HEK293 (cell line): Measurements from ENCODE around the gene ATG12.
A peak's percentile ranks its signal among the peaks of the same experiment; 100 is the strongest.

Source experiments
- GFI1B ChIP-seq: fragments of 450-650 bp; formaldehyde crosslinking; IDR thresholded peaks from 2 replicates; pipeline ENCODE4 v1.5.1; 2016; ENCODE audit warnings: missing biosample characterization, missing genetic modification characterization
- GLIS1 ChIP-seq: fragments of 450-650 bp; formaldehyde crosslinking; IDR thresholded peaks from 2 replicates; pipeline ENCODE4 v1.5.1; 2016; ENCODE audit warnings: missing biosample characterization, missing genetic modification characterization
- HOXC10 ChIP-seq: sonication (generic); formaldehyde crosslinking; IDR thresholded peaks from 2 replicates; pipeline ENCODE4 v1.8.1; 2023; ENCODE audit warnings: mild to moderate bottlenecking, missing genetic modification reagents
- KLF7 ChIP-seq: fragments of 450-650 bp; formaldehyde crosslinking; IDR thresholded peaks from 2 replicates; pipeline ENCODE4 v1.5.1; 2016; ENCODE audit warnings: missing biosample characterization, missing genetic modification characterization, borderline replicate concordance
- PRDM10 ChIP-seq: fragments of 450-650 bp; formaldehyde crosslinking; IDR thresholded peaks from 2 replicates; pipeline ENCODE4 v1.5.1; 2016; ENCODE audit warnings: missing biosample characterization, missing genetic modification characterization
- PRDM6 ChIP-seq: fragments of 450-650 bp; formaldehyde crosslinking; IDR thresholded peaks from 2 replicates; pipeline ENCODE4 v1.5.1; 2017; ENCODE audit warnings: missing biosample characterization, missing genetic modification characterization
- REST ChIP-seq: fragments of 450-650 bp; formaldehyde crosslinking; IDR thresholded peaks from 2 replicates; pipeline ENCODE4 v1.5.1; 2016; ENCODE audit warnings: missing biosample characterization, missing genetic modification characterization
- SCRT2 ChIP-seq: fragments of 450-650 bp; formaldehyde crosslinking; IDR thresholded peaks from 2 replicates; pipeline ENCODE4 v1.5.1; 2016; ENCODE audit warnings: missing biosample characterization, missing genetic modification characterization
- SP2 ChIP-seq: fragments of 450-650 bp; formaldehyde crosslinking; IDR thresholded peaks from 2 replicates; pipeline ENCODE4 v1.5.1; 2016; ENCODE audit warnings: missing biosample characterization, missing genetic modification characterization
- SP3 ChIP-seq: fragments of 450-650 bp; formaldehyde crosslinking; IDR thresholded peaks from 2 replicates; pipeline ENCODE4 v1.5.1; 2016; ENCODE audit warnings: missing biosample characterization, missing genetic modification characterization
- ZBTB1 ChIP-seq: fragments of 450-650 bp; formaldehyde crosslinking; IDR thresholded peaks from 2 replicates; pipeline ENCODE4 v1.5.1; 2016; ENCODE audit warnings: missing biosample characterization, missing genetic modification characterization
- ZNF121 ChIP-seq: fragments of 450-650 bp; formaldehyde crosslinking; IDR thresholded peaks from 2 replicates; pipeline ENCODE4 v1.5.1; 2016; ENCODE audit warnings: missing biosample characterization, missing genetic modification characterization
- ZNF140 ChIP-seq: fragments of 450-650 bp; formaldehyde crosslinking; IDR thresholded peaks from 2 replicates; pipeline ENCODE4 v1.5.1; 2016; ENCODE audit warnings: missing biosample characterization, missing genetic modification characterization
- ZNF157 ChIP-seq: fragments of 450-650 bp; formaldehyde crosslinking; IDR thresholded peaks from 2 replicates; pipeline ENCODE4 v1.5.1; 2016; ENCODE audit warnings: missing biosample characterization, missing genetic modification characterization
- ZNF239 ChIP-seq: fragments of 450-650 bp; formaldehyde crosslinking; IDR thresholded peaks from 2 replicates; pipeline ENCODE4 v1.5.1; 2016; ENCODE audit warnings: missing biosample characterization, missing genetic modification characterization
- ZNF266 ChIP-seq: fragments of 450-650 bp; formaldehyde crosslinking; IDR thresholded peaks from 2 replicates; pipeline ENCODE4 v1.5.1; 2016; ENCODE audit warnings: missing biosample characterization, missing genetic modification characterization, low read depth
- ZNF280D ChIP-seq: fragments of 450-650 bp; formaldehyde crosslinking; IDR thresholded peaks from 2 replicates; pipeline ENCODE4 v1.5.1; 2016; ENCODE audit warnings: missing biosample characterization, missing genetic modification characterization
- ZNF311 ChIP-seq: fragments of 450-650 bp; formaldehyde crosslinking; IDR thresholded peaks from 2 replicates; pipeline ENCODE4 v1.5.1; 2017; ENCODE audit warnings: missing biosample characterization, missing genetic modification characterization, borderline replicate concordance
- ZNF404 ChIP-seq: fragments of 450-650 bp; formaldehyde crosslinking; IDR thresholded peaks from 2 replicates; pipeline ENCODE4 v1.5.1; 2017; ENCODE audit warnings: missing biosample characterization, missing genetic modification characterization
- ZNF426 ChIP-seq: fragments of 450-650 bp; formaldehyde crosslinking; IDR thresholded peaks from 2 replicates; pipeline ENCODE4 v1.5.1; 2017; ENCODE audit warnings: missing biosample characterization, missing genetic modification characterization, mild to moderate bottlenecking, inconsistent platforms, moderate library complexity
- ZNF449 ChIP-seq: fragments of 450-650 bp; formaldehyde crosslinking; IDR thresholded peaks from 2 replicates; pipeline ENCODE4 v1.5.1; 2017; ENCODE audit warnings: missing biosample characterization, mild to moderate bottlenecking, missing genetic modification characterization, moderate library complexity
- ZNF555 ChIP-seq: fragments of 450-650 bp; formaldehyde crosslinking; conservative IDR thresholded peaks from 2 replicates; pipeline ENCODE4 v1.5.1; 2017; ENCODE audit warnings: missing biosample characterization, mild to moderate bottlenecking, missing genetic modification characterization, inconsistent platforms
- ZNF654 ChIP-seq: fragments of 450-650 bp; formaldehyde crosslinking; IDR thresholded peaks from 2 replicates; pipeline ENCODE4 v1.5.1; 2016; ENCODE audit warnings: low read depth, missing biosample characterization, missing genetic modification characterization
- ZNF658 ChIP-seq: fragments of 450-650 bp; formaldehyde crosslinking; IDR thresholded peaks from 2 replicates; pipeline ENCODE4; 2016; ENCODE audit warnings: missing biosample characterization, missing genetic modification characterization
- ZNF677 ChIP-seq: fragments of 450-650 bp; IDR thresholded peaks from 2 replicates; pipeline ENCODE4 v1.5.0; 2018; ENCODE audit warnings: missing biosample characterization, mild to moderate bottlenecking, missing genetic modification characterization, moderate library complexity
- ZNF704 ChIP-seq: fragments of 450-650 bp; formaldehyde crosslinking; IDR thresholded peaks from 2 replicates; pipeline ENCODE4 v1.5.1; 2016; ENCODE audit warnings: missing biosample characterization, missing genetic modification characterization
- ZNF785 ChIP-seq: fragments of 450-650 bp; formaldehyde crosslinking; IDR thresholded peaks from 2 replicates; pipeline ENCODE4 v1.5.1; 2016; ENCODE audit warnings: missing biosample characterization, missing genetic modification characterization

The ATG12 gene

GRCh38 chr5:115873392-115873791, 32.0 kb upstream of the ATG12 start (continued):
- TF ChIP-seq PRDM10 (no peak), GLIS1 (no peak), ZNF704 (tag by site-specific recombination) (no peak), SCRT2 (tag by site-specific recombination) (peak; percentile 67), ZNF157 (no peak), ZNF677 (tag by site-specific recombination) (no peak), GFI1B (tag by site-specific recombination) (peak; percentile 72), ZNF658 (tag by site-specific recombination) (no peak), ZNF426 (tag by site-specific recombination) (no peak), ZNF654 (tag by site-specific recombination) (no peak), ZNF449 (no peak; the same call in 1 of the 2 replicates), ZBTB1 (peak; percentile 55; the same call in 1 of the 2 replicates), KLF7 (tag by site-specific recombination) (no peak), ZNF121 (no peak), SP2 (tag by site-specific recombination) (no peak; the same call in 1 of the 2 replicates), ZNF280D (tag by site-specific recombination) (no peak), SP3 (no peak; the same call in 1 of the 2 replicates), ZNF239 (tag by site-specific recombination) (no peak), ZNF311 (tag by site-specific recombination) (no peak), PRDM6 (peak; percentile 96), ZNF404 (tag by site-specific recombination) (no peak), HOXC10 (CRISPR knock-in tag) (no peak), ZNF555 (tag by site-specific recombination) (no peak), REST (tag by site-specific recombination) (no peak), ZNF785 (tag by site-specific recombination) (no peak), ZNF140 (tag by site-specific recombination) (no peak), ZNF266 (no peak)
